SKM-1 (cell line): ENCODE data around the gene SLC27A1.
A peak's percentile ranks its signal among the peaks of the same experiment; 100 is the strongest.
"Not testable (repeated sequence)": the region's sequence is repeated elsewhere in the genome, so short reads cannot be mapped to it uniquely, and the experiment has no call there.

Experiments used
- DNase-seq: peaks from one replicate; lab custom pipeline; 2025; ENCODE audit not compliant: unreplicated experiment; lab: John Stamatoyannopoulos, UW

SLC27A1 gene

DNA sequence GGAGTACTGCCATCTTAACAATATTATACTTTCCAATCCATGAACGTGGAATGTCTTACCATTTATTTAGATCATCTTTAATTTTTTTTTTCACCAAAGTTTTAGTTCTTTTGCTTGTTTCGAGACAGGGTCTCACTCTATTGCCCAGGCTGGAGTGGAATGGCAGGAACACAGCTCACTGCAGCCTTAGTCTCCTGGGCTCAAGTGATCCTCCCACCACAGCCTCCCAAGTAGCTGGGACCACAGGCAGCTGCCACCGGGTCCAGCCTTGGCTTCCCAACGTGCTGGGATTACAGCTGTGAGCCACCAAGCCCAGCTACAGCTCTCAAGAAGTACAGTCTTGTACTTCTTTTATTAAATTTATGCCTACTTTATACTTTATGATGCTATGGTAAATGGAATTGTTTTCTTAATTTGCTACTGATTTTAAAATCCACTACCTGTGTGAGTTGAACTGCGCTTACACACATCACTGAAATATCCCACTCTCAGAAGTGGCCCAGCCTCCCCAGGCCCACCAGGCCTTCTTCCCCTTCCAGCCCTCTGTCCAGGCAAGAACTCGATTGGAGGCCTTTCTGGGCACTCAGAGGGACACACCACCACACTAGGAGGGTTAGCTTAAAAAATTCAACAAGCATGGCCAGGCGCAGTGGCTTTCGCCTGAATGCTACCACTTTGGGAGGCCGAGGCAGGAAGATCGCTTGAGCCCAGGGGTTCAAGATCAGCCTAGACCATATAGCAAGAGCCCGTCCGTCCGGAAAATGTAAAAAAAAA lies 40.1 kb downstream of the SLC27A1 start:
- no peak for DNase-seq

DNA sequence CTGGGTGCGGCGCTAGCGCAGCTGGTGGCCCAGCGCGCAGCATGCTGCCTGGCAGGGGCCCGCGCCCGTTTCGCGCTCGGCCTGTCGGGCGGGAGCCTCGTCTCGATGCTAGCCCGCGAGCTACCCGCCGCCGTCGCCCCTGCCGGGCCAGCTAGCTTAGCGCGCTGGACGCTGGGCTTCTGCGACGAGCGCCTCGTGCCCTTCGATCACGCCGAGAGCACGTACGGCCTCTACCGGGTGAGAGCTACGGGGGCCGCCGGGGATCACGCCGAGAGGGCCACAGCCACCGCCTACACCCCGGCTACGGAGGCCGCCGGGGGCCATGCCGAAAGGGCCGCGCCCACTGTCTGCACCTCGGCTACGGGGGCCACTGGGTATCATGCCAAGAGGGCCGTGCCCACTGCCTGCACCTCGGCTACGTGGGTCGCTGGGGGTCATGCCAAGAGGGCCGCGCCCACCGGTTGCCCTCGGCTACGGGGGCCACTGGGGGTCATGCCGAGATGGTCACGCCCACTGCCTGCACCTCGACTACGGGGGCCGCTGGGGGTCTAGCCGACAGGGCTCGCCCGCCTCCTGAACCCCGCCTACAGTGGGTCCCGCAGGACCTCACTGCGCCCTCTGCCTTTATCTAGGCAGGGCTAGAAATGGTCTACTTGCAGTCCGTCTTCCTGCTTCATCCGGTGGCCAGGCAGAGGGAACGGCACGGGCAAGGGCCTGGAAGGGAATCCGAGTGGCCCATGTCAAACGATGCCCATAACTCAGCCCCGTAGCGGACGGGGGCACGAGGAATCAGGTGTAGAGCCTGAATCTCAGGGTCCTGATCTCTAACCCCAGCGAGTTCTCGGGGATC lies 41.6 kb downstream of the SLC27A1 start:
- peak; percentile 11 for DNase-seq

GRCh38 chr19:17512574-17512939 lies 42.2 kb downstream of the SLC27A1 start:
- no peak for DNase-seq

GRCh38 chr19:17515408-17516149 lies 45.3 kb downstream of the SLC27A1 start:
- no peak for DNase-seq

DNA sequence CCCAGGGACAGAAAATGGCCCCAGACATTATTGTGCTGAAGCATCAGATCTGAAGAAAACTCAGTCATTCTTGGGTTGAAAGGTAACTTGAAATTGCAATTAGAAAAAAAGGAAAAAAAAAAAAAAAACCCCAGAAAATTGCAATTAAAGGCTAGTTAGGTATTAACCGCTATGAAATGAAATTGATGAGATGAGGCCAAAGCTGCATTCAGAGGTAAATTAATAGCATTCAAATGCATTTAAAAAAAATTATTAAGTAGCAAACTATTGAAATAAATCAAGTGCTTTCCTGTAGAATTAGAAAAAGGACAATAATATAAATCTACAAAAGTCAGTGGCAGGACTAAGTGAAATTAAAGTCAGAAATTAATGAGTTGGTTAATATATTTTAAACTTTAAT lies 47.6 kb downstream of the SLC27A1 start:
- no peak for DNase-seq

DNA sequence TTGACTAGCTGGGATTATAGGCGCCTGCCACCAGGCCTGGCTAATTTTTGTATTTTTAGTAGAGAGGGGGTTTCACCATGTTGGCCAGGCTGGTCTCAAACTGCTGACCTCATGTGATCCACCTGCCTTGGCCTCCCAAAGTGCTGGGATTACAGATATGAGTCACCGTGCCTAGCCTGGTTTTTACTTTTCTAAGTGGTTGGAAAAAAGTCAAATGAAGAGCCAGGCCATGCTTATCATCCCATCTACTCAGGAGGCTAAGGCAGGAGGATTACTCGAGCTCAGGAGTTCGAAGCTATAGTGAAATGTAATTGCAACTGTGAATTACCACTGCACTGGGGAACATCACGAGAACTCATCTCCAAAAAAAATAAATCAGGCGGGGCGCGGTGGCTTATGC lies 48.3 kb downstream of the SLC27A1 start:
- not testable (repeated sequence) for DNase-seq

GRCh38 chr19:17519967-17520366 lies 49.6 kb downstream of the SLC27A1 start:
- DNase-seq, result no peak

- DNase-seq, result no peak
Observed at GRCh38 chr19:17520865-17521264, 50.5 kb downstream of the SLC27A1 start.

DNA sequence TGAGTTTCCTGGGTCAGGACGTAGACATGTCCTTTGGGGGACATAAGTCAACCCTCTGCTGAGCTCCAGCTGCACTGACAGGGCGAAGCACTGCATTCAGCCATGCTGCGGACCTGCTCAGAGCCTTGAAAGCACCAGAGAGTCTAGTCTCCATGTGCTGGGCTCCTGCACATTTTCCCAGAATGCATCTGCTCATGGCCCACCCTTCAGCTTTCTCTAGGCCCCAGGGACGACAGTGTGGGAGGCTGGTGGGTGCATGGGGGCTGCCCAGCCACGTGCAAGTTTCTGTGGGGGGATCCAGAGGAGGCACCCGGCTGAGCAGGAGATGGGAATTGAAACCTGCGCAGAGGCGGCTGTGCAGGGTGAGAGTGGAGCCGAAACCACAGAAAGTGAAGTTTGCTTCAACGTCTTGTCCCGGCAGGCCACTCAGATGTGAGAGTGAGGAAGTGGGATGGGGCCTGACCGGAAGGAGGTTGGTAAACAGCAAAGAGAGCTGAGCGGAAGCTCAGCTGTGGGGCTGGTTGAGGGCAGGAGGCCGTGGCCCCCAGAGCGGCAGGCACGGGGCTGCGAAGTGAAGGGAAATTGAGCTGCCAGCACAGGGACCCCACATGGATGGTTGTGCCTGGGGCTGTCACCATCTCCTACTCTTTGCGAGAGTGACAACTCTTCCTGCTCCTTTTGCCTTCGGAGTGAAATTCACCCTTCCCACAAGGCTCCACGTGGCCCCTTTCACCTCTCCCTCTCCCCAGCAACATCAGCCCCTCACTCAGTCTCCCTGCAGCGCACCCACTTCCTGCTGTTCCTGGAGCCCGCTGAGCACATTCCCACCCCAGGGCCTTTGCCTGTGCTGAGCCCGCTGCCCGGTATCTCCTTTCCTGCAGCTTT lies 52.9 kb downstream of the SLC27A1 start:
- peak; percentile 96 for DNase-seq

GRCh38 chr19:17524651-17525050 lies 54.3 kb downstream of the SLC27A1 start:
- DNase-seq, result no peak

DNA sequence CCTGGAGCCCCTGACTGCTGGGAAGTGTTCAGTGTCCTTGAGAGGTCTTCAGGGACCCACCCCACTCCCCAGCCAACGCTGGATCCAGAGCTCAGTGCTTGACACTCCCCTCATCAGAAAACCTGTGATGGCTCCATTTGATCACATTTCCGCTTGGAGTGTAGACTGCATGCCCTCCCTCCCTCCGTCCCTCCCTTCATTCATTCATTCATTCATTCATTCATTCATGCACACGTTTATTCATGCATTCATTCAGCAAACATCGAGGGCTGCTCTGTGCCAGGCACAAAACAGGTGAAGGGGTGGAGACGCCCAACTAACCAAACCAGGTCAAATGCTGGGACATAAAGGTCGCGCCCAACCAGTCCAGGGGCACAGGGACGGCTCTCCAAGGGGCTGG lies 54.8 kb downstream of the SLC27A1 start:
- DNase-seq, result no peak

DNA sequence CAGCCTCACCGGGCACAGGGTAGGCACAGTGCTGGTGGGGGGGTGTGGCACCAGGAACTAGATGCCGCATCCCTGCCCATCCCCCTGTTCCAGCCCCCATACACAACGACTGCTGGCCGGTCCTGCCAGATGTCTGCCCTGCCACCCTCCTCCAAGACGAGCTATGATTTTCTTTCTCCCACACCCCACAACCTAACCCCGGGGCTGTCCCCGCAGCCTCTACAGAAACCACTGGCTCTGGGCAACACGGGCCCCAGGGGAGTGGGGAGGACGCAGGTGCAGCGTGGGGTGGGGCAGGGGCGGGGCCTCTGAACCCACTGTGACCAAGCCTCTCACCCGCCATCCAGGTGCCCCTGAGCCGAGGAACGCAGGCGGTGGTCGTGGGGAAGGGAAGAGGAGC lies 56.6 kb downstream of the SLC27A1 start:
- no peak for DNase-seq

DNA sequence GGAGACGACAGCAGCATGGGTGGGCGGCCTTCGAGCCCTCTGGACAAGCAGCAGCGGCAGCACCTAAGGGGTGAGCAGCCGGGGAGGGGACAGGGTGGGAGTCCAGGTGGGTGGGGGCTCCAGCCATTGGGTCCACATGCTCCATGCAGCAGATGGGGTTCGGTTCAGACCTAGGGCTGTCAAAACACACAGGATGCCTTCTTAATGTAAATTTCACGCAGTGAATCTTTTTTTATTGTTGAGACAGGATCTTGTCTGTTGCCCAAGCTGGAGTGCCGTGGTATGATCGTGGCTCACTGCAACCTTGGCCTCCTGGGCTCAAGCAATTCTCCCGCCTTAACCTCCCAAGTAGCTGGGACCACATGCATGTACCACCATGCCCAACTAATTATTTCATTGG lies 57.0 kb downstream of the SLC27A1 start:
- DNase-seq, result no peak

- no peak for DNase-seq
Observed at GRCh38 chr19:17528610-17529009, 58.3 kb downstream of the SLC27A1 start.

DNA sequence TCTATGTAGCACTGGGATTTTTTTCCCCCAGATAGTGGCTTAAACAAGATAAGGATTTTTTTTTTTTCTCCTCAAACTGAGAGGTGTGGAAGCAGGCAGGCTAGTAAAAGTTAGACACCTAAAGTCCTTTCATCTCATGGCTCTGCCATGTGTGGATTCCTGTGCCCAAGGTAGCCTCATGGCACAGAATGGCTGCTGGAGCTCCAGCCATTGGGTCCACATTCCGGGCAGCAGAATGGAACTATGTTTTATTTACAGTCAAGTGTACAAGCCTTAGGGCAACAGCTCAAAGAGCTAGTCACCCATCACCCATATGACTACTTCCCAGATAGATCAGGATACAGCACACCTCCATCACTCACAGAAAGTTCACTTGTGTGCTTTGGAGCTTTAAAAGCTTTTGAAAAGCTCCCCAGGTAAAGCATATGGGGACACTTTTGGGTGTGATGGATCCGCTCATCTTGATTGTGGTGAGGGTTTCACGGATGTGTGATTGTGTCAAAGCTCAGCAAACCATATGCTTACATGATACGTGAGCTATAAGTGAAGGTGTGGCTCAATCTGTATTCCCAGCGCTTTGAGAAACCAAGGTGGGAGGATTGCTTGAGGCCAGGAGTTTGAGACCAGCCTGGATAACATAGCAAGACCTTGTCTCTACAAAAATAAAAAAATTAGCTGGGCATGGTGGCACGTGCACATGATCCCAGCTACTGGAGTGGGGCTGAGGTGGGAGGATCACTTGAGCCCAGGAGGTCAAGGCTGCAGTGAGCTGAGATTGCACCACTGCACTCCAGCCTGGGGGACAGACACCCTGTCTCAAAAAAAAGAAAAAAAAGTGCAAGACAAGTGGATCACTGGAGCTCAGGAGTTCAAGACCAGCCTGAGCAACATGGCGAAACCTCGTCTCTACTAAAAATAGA lies 59.2 kb downstream of the SLC27A1 start:
- DNase-seq, result no peak

GRCh38 chr19:17530586-17530985 lies 60.3 kb downstream of the SLC27A1 start:
- DNase-seq, result no peak

DNA sequence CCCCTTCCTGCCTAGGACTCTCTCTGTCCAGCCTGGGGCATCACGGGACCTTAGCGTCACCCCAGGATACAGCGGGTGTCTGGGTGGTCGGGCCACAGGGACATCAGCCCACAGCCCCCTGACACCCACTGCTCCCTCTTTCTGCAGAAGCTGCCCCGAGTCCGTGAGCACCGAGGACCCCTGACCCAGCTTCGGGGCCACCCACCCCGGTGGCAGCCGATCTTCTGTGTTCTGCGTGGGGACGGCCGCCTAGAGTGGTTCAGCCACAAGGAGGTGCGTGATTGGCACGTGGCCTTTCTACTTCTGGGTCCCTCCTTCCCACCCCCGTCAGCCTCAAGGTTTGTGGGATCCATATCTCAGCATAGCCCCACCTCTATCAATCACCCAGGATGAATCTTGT lies 61.8 kb downstream of the SLC27A1 start:
- no peak for DNase-seq

DNA sequence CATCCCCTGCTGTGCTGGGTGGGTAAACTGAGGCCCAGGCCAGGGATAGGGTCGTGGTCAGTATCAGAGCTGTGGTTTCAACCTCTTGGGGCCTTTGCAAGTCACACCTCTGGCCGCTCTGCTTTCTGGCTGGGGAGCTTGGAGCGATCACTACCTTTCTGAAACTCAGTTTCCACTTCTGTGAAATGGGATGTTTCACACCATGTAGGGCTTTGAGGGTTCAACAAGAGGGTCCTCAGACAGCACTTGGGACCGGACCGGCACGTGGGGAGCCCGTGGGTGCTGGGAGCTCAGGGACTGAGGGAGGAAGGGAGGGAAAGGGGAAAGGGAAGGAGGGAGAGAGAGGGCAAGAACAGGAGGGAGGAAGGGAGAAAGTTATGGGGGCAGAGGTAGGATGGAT lies 62.2 kb downstream of the SLC27A1 start:
- no peak for DNase-seq

DNA sequence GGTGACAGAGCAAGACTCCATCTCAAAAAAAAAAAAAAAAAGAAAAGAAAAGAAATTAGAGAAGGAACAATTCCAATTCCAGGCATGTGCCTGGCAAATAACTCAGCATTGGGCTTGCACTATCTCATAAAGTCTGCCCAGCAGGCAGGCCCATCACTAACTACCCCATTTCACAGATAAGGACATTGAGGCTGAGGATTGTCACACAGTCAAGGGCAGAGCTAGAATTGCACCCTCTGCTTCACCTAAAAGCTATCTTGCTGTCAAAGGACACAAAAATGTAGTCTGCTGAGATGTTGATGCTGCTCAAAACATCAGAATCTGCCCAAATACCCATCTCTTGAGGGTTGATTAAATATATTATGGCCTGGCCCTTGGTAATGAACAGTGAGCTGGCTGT lies 64.4 kb downstream of the SLC27A1 start:
- DNase-seq, result no peak

- no peak for DNase-seq
Observed at GRCh38 chr19:17536955-17537354, 66.6 kb downstream of the SLC27A1 start.
